Erythroblast (primary cell): ENCODE measurements around the gene PMS1.
A peak's percentile ranks its signal among the peaks of the same experiment; 100 is the strongest.

Source experiments
- DNase-seq, 2 experiments: peaks; one replicate each; lab custom pipeline; 2025; lab: John Stamatoyannopoulos, UW
- GATA1 ChIP-seq: IDR thresholded peaks from 2 replicates; pipeline ENCODE4 v1.6.1; 2011; ENCODE audit warnings: low read depth, mild to moderate bottlenecking, control low read depth, low read length, moderate library complexity
- POLR2A ChIP-seq: IDR thresholded peaks from 2 replicates; pipeline ENCODE4 v1.6.1; 2011; ENCODE audit warnings: mild to moderate bottlenecking, low read length

PMS1 gene

DNA sequence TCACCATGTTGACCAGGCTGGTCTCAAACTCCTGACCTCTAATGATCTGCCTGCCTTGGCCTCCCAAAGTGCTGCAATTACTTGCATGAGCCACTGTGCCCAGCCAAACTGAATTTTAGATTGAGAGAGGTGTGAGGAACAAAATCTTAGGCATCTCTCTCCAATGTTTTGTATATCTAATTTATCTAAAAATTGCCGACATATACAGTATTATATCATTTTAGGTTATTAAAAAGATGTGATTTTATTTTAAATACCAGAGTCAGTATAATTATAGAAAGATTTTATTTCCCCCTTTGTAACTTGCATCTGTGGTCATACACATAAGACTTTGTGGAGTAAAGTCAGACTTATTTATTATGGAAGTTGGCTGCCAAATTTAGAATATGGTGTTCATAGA lies 10.1 kb downstream of the PMS1 start:
- TF ChIP-seq GATA1, result no peak
- TF ChIP-seq POLR2A, result no peak
- no peak for DNase-seq

DNA sequence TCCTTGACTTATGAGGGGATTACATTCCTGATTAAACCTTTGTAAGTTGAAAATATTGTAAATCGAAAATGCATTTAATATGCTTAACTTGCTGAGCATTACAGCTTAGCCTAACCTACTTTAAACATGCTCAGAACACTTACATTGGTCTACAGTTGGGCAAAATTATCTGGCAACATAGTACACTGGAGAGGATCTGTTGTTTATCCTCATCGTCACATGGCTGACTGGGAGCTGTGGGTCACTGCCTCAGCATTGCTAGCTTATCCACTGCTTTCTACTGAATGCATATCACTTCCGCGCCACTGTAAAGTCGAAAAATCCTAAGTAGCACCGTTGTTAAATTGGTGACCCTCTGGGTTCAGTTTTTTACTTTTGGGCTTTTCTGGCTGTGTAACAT lies 13.7 kb downstream of the PMS1 start:
- no peak for TF ChIP-seq POLR2A
- TF ChIP-seq GATA1, result no peak
- no peak for DNase-seq

DNA sequence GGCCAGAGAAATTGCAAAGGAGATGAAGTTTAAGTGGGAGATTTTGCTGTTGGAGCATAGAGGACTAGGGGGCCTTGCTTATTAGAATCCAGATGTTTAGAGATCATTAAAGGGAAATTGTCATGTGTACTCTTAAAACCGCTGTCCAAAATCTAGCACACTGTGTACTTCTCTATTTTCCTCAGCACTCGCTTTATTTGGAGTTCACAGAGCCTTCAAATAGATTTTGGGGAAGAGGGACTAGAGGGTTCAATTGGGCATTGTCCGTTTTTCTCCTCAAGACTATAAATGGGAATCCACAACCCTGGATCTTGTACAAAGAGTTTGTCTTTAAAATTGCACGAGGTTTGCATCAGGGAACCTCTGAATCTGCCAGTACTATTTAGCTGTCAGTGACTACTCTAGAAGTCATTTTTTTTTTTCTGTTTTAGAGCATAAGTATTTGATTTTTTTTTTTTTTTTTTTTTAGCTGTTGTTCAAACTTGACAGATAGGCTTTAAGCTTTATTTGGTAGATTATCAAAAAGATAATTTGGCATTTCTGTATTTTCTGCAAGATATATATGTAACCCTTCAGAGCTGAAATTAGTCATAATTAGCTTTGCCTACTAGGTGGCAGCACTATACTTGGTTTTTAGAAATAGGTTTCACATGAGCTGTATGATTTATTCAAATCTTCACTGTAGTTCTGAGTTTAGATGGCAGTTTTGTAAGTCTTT lies 14.2 kb downstream of the PMS1 start:
- peak; percentile 36 to 51 for DNase-seq
- TF ChIP-seq POLR2A (no peak), GATA1 (no peak)

DNA sequence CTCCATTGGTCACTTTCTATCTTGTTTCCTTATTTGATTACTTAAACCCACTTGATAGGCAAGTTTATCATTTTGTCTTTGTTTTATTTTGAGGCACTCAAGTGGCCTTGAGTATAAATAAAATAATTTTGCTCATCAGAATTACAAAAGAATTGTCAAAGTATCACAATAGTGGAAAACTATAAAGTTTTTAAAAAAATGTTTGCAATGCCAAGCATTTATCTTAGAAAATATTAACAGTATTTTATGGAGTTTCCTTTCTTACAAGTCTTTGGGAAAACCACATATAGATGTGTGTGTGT lies 14.7 kb downstream of the PMS1 start:
- no peak for TF ChIP-seq POLR2A
- DNase-seq, result no peak

DNA sequence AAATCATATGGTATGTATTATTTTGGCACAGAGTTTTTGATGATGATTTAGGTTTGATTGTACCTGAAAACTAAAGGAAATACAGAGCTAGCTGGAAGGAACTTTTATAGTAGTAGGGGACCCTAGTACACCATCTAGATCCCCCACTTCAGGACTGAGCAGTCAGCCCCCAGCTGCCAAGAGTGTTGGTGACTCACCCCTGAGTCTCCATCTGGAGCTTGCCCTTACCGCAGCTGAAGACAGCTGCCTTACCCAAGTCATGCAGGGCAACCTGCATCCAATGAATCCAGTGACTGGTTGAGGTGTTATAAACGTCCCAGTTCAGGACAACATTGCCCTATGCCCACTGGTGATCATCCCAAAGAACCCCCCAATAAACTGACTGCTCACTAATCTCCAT lies 15.3 kb downstream of the PMS1 start:
- TF ChIP-seq POLR2A (no peak), GATA1 (no peak)
- no peak for DNase-seq

DNA sequence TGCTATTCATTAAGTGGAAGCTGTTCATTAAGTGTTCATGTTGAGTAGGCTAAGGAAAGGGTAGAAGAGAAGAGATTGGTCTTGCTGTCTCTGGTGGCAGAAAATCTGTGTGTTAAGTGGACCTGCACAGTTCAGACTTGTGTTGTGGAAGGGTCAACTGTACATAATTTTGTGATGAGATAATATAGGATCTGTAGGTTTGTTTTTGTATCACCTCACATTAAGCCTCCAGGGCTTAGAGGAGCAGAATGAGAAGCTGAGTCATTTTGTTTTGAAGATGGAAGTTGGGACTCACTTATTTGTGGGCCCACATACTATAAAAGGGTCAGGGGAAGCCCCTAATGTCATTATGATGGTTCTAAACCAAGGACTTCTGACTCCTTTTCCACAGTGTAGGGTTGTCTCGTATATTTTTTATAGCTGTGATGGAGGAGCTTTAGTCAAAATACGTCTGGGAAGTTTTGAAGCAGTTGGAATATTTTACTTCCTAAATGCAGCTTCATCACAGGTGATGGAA lies 18.2 kb downstream of the PMS1 start:
- TF ChIP-seq POLR2A (no peak), GATA1 (no peak)
- DNase-seq, result no peak

DNA sequence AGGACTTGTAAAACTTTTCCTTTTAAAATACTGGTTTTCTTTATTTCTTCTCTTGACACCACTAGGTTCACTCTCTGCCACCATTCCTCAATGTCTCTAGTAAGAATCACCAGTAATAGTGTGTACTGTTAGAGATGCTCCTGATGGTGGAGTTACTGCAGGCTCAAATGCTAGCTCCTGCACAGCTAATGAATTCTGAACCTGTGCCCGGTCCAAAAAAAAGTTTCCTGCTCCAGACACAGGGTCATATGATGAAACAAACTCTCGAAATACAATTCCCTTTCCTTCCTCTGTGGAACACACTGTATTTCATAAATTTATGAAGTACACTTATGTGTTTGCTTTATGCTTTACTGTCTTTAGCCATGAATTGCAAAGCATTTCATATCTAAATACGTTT lies 19.2 kb downstream of the PMS1 start:
- TF ChIP-seq GATA1 (no peak), POLR2A (no peak)
- no peak for DNase-seq

DNA sequence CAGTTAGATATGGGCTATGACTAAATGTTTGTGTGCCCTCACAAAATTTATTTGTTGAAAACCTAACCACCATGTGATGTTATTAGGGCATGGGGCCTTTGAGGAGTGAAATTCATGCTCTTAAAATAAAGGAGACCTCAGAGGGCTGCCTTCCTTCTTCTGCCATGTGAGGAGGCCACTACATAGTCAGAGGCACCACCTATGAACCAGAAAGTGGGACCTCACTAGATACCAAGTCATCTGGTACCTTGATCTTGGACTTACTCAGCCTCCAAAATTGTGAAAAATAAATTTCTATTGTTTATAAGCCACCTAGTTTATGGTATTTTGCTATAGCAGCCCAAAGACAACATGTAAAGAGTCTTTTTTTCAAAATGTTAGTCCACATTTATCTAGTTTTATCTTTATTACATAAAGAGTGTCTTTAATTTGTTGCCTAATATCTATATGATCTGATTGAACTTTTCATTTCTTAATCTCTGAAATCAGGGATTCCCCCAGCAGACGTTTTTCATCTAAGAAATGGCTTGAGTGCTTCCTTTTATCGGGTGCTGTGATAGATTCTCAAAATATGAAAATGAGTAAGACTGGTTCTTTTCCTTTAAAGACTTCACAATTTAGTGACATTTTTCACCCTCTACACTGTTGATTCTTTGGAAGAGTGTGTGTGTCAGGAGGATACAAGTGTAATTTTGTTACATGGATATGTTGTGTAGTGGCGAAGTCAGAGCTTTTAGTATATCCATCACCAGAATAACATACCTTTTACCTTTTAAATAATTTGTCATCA lies 34.2 kb downstream of the PMS1 start:
- no peak for DNase-seq
- no peak for TF ChIP-seq GATA1
- TF ChIP-seq POLR2A, result no peak

DNA sequence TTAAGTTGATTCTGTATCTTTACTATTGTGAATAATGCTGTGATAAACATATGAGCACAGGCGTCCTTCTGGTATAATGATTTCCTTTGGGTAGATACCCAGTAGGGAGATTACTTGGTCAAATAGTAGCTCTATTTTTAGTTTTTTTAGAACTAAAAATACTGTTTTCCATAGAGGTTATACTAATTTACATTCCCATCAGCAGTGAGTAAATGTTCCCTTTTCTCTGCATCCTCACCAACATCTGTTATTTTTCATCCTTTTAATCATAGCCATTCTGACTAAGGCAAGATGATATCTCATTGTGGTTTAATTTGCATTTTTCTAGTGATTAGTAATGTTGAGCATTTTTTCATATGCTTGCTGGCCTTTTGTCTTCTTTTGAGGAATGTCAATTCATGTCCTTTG lies 35.1 kb downstream of the PMS1 start:
- DNase-seq, result no peak
- TF ChIP-seq POLR2A (no peak), GATA1 (no peak)

DNA sequence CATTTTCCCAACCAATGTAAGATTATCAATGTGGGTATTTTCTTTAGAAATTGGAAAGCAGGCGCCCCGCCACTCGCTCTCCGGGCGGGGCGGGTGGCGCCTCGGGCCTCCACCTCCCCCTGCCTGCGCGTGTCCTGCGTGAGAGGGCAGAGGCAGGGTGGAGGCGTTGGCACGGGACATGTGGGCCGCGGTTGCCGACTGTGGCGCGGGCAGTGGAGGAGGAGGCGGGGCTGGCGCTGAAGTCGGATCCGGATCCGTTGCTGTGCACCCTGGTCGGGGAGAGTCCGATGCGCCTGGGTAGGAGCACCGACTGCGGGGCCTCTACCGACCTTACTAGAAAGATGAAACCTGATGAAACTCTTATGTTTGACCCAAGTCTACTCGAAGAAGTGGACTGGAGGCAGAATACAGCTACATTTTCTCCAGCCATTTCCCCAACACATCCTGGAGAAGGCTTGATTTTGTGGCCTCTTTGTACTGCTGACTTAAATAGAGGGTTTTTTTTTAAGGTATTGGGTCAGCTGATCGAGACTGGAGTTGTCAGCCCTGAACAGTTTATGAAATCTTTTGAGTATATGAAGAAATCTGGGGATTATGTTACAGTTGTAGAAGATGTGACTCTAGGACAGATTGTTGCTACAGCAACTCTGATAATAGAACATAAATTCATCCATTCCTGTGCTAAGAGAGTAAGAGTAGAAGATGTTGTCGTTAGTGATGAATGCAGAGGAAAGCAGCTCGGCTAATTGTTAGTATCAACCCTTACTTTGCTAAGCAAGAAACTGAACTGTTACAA lies 37.9 kb downstream of the PMS1 start:
- DNase-seq, result no peak

DNA sequence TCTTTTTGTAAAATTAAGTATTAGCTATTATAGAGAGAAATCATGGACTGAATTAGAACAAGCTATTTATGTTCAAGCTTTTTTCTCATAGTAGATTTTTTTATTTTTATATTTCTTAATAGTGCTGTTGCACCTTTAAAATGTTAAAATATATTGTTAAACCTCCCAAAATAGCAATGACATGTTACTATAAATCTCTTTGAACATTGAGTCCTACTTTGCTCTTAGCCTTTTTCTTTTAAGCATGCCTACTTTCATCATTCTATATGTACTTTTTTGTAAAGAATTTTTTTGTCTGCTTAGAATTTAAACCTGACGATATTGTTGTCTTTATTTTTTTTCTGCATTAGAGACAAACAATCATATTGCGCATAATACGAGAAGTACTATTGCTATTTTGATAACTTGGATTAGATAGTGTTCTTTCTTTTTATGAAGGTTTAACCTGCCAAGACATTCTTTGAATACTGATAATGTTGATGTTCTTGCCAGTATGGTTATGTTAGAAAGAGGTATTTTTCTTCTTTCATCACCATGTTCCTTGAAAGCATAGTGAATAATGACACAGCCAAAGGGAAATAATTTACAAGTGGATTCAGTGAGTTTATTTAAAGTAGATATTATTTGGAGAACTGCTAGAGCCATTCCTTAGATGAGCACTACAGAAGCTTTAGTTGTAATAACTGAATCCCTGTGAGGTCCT lies 40.6 kb downstream of the PMS1 start:
- no peak for DNase-seq
- TF ChIP-seq GATA1, result no peak
- no peak for TF ChIP-seq POLR2A

More for the DNA sequence above, 37.9 kb downstream of the PMS1 start:
- no peak for TF ChIP-seq POLR2A
- no peak for TF ChIP-seq GATA1

DNA sequence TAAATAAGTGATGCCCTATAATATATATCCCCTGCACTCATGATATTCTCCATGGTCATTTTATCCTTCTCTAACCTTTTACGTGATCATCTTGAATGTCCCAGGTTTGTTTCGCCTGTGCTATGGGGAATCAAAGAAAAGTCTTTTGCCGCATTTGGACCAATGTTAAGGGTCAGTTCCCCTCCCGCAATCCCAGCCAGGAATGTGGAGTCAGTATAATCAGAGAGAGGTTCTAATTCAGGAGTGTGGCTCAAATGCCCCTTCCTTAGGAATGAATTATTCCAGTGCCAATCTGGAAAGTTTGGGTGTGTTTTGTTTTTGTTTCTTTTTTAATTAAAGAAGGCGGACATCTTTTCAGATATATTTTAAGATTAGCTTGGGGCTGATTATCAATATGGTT lies 41.8 kb downstream of the PMS1 start:
- no peak for TF ChIP-seq GATA1
- TF ChIP-seq POLR2A, result no peak

DNA sequence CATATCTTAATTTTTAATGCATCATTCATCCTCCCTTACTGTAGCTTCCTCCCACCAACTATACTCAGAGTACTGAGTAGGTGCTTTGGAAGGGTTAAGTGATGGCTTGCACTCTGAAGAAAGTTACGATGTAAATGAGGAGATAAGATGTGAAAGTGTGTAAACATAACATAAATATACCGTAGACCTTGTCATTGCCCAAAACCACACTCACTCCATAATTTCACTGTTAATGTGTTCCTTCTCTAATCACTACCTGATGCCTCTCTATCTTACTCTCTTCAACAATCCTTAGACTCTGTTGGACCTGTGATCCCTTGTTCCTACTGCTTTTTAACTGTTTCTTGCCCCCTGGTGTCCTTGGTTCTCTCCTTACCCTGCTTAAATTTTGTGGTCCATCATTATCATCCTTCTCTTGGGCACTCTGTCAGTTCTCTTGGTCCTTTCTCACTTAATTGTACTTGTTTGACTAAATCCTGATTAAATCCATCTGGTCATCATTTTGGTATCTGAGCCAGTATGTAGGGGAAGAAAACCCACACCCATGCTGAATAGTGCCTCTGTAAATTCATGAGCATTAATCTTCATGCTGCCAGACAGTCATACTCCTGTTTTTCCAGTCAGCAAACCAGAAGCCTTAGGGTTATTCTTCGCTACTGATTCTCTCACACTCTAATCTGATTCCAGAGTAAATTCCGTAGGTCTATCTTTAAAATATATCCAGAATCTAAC lies 45.0 kb downstream of the PMS1 start:
- no peak for DNase-seq
- TF ChIP-seq GATA1 (no peak), POLR2A (no peak)

More for the DNA sequence above, 41.8 kb downstream of the PMS1 start:
- no peak for DNase-seq
